ENCODE results near the gene PABPN1L. TPM values are rescaled to one million over a fixed set of nuclear protein-coding genes. Genes with fewer than 3 reads are reported as not detected.

Gene PABPN1L
- total and polyA plus RNA-seq, 2 of the 8 experiments (the other 6 are each of a cell fraction or from before 2014, with no cell fraction given), result not detected

DNA sequence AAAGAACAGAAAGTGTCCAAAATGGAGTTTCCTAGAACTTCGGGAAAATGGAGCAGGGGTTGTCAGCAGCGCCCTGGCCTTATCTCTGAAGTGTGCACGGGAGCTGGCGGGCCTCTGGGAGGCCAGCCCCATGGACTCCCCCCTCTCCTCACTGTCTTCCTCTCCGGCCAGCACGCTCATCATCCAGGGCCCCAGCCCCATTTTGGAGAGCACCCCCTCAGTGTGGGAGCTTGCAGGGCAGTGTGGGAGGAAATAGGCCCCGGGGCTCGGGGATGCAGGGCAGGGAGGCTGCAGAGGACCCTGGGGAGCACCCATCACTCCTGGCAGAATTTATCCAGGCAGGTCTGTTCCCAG is 4.9 kb upstream of the PABPN1L start:
- no peak overlapping the region for H3K14ac ChIP-seq (ENCODE audit: insufficient read length)
- no peak overlapping the region for H2BK12ac ChIP-seq (ENCODE audit: low read depth, low read length)
- WGBS, 2 experiments (ENCODE audit: extremely low coverage in 1 of 2, insufficient coverage in 1 of 2, insufficient read length in 1 of 2, insufficient replicate concordance in 2 of 2, low coverage in 1 of 2, low lambda C conversion rate in 2 of 2, missing lambda C conversion rate in 1 of 2), result 89% methylated on average over 8 of the region's 8 CpGs; no CpG with 5 or more reads in 1 of the 2 experiments
- no peak overlapping the region for H4K8ac ChIP-seq (ENCODE audit: extremely low read depth, insufficient read depth, low read length)
- H3K23me2 ChIP-seq (ENCODE audit: low read depth, low read length), result no peaks in the 10 kb centered on the region
- H2BK15ac ChIP-seq (ENCODE audit: low read length), result no peak overlapping the region
- no peak overlapping the region for H2AFZ ChIP-seq (ENCODE audit: low read length)
- H2BK120ac ChIP-seq (replicated peaks; ENCODE audit: low read depth, low read length), result no peak overlapping the region
- H4K5ac ChIP-seq (ENCODE audit: insufficient read length, low read depth, low read length), result no peak overlapping the region
- no peaks in the 10 kb centered on the region for H3K79me1 ChIP-seq (ENCODE audit: low read depth, low read length)
- no peak overlapping the region for H2BK20ac ChIP-seq (ENCODE audit: low read length)
- no peak overlapping the region for H3K9ac ChIP-seq (replicated peaks in 1 of 4; ENCODE audit: extremely low read depth in 1 of 4, low read depth in 3 of 4, low read length in 3 of 4)
- DNase-seq (ENCODE audit: low read depth in 1 of 2, low spot score in 2 of 2), result no peak
- no peak overlapping the region for H3K4me3 ChIP-seq (ENCODE audit: extremely low read depth in 1 of 4, insufficient read depth in 2 of 4, low read depth in 3 of 4, low read length in 4 of 4)
- H3K56ac ChIP-seq (replicated peaks; ENCODE audit: insufficient read length, low read depth, low read length), result no peak overlapping the region
- no peak overlapping the region for H4K91ac ChIP-seq (replicated peaks; ENCODE audit: insufficient read length, low read length)
- no peak for FAIRE-seq
- no peaks in the 10 kb centered on the region for H3K27me3 ChIP-seq (replicated peaks in 1 of 4; ENCODE audit: control insufficient read depth in 3 of 4, extremely low read depth in 1 of 4, insufficient read depth in 3 of 4, low read length in 3 of 4)
- H2AK5ac ChIP-seq (ENCODE audit: low read depth, low read length), result no peak overlapping the region
- H4K20me1 ChIP-seq (replicated peaks in 1 of 2; ENCODE audit: control insufficient read depth in 1 of 2, insufficient read depth in 2 of 2, low read length in 2 of 2), result no peaks in the 10 kb centered on the region
- H3K9me3 ChIP-seq (ENCODE audit: insufficient read depth in 2 of 2, low read depth in 1 of 2, low read length in 1 of 2), result no peaks in the 10 kb centered on the region; a peak in 1 of 4 replicates
- ChIA-PET POLR2A (ENCODE audit: partially characterized antibody) (no interaction called here), CTCF (ENCODE audit: partially characterized antibody) (interaction anchor here (0.7 kb wide), 1 partner anchor 59 kb away, joined by 3 read pairs; no protein-coding TSS in a partner anchor)
- H3K79me2 ChIP-seq (ENCODE audit: control insufficient read depth in 1 of 2, insufficient read depth in 2 of 2, low read length in 2 of 2), result no peaks in the 10 kb centered on the region
- H3K36me3 ChIP-seq (ENCODE audit: control insufficient read depth in 2 of 4, insufficient read depth in 4 of 4, low read length in 3 of 4), result no peaks in the 10 kb centered on the region
- H3K4me1 ChIP-seq (replicated peaks in 1 of 4; ENCODE audit: control insufficient read depth in 3 of 4, insufficient read depth in 4 of 4, low read length in 3 of 4), result no peaks in the 10 kb centered on the region; a peak in 1 of 7 replicates
- TF ChIP-seq BACH1 (IDR thresholded peaks at IDR 0.05; ENCODE audit: low read length) (no peak), SP1 (IDR thresholded peaks at IDR 0.05; ENCODE audit: low read depth, low read length) (no peak), TAF7 (optimal IDR thresholded peaks at IDR 0.05; ENCODE audit: borderline replicate concordance, low read depth, low read length) (no peak), RXRA (IDR thresholded peaks at IDR 0.05; ENCODE audit: insufficient read depth, low read depth, low read length) (no peak), EZH2 (IDR thresholded peaks at IDR 0.05; ENCODE audit: low read depth, low read length, severe bottlenecking) (no peak), SP2 (IDR thresholded peaks at IDR 0.05; ENCODE audit: low read length) (no peak), TBP (IDR thresholded peaks at IDR 0.05; ENCODE audit: low read depth, low read length) (no peak)
- TF ChIP-seq, protein P1, sequence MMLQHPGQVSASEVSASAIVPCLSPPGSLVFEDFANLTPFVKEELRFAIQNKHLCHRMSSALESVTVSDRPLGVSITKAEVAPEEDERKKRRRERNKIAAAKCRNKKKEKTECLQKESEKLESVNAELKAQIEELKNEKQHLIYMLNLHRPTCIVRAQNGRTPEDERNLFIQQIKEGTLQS (IDR thresholded peaks at IDR 0.05; ENCODE audit: insufficient read depth, low read depth, low read length), result no peak
- no peak overlapping the region for H2BK5ac ChIP-seq (ENCODE audit: low read depth, low read length)
- no peak overlapping the region for H3K18ac ChIP-seq (ENCODE audit: extremely low read depth, low read length)
- no peak overlapping the region for H3K23ac ChIP-seq (ENCODE audit: insufficient read length)
- H3K27ac ChIP-seq (ENCODE audit: low read depth, low read length), result no peak overlapping the region
- no peak overlapping the region for H3K4ac ChIP-seq (replicated peaks; ENCODE audit: insufficient read length, low read depth, low read length)
- H3K4me2 ChIP-seq (ENCODE audit: insufficient read depth in 1 of 2, low read depth in 2 of 2, low read length in 2 of 2), result no peak overlapping the region

Data from H1 (cell line).